ENCODE measurements around the gene KCNQ1. TPM values are rescaled to one million over a fixed set of nuclear protein-coding genes. Genes with fewer than 3 reads are reported as not detected.
A peak's percentile ranks its signal among the peaks of the same experiment; 100 is the strongest.

The KCNQ1 gene
- total RNA-seq, 6 donors from 2014 or later: 18.0 to 45.4 (median 32.7) TPM

DNA sequence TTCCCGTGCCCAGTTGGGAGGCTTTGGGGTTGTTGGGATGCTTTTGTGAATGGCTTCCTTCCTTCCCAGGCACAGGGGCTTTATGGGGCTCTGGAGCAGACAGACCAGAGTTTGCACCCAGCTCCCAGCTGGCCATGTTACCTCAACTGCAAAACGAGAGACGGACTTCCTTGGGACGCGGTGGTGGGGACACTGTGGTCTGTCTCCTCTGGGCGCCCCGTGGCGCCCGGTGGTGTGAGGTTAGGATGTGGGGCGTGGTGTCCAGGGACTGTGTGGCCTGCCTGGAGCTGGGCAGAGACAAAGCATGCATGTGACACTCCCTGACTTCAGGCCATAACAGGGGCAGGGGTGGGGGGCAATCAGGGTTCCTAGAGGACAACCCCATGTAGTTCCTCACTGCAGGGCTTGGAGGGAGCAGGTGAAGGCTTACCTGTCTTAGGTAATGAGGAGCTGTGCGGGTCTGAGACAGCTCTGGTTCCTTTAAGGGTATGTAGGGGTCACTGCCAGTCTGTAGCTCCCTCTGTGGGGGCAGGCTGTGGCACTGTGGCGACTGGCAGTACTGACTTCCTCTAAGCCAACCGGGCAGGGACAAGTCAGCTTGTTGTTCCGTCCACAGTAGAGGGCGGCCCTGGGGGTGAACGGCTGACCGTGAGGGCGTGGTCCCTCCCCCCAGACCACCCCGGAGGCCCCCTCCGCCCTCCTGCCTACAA, 14.4 kb downstream of the KCNQ1 start:
- Histone ChIP-seq H3K36me3 (no peaks in the 10 kb centered on the region), H3K4me3 (no peak overlapping the region), H3K4me1 (peaks cover 0 to 42% (median 15%) of the 10 kb centered on the region in 4 donors), H3K27ac (no peak overlapping the region), H3K9me3 (no peaks in the 10 kb centered on the region), H3K27me3 (no peaks in the 10 kb centered on the region)
- TF ChIP-seq POLR2AphosphoS5 (IDR thresholded peaks at IDR 0.05) (no peak), EP300 (IDR thresholded peaks at IDR 0.05) (no peak), POLR2A (IDR thresholded peaks at IDR 0.05) (no peak)
- TF ChIP-seq, protein P1, sequence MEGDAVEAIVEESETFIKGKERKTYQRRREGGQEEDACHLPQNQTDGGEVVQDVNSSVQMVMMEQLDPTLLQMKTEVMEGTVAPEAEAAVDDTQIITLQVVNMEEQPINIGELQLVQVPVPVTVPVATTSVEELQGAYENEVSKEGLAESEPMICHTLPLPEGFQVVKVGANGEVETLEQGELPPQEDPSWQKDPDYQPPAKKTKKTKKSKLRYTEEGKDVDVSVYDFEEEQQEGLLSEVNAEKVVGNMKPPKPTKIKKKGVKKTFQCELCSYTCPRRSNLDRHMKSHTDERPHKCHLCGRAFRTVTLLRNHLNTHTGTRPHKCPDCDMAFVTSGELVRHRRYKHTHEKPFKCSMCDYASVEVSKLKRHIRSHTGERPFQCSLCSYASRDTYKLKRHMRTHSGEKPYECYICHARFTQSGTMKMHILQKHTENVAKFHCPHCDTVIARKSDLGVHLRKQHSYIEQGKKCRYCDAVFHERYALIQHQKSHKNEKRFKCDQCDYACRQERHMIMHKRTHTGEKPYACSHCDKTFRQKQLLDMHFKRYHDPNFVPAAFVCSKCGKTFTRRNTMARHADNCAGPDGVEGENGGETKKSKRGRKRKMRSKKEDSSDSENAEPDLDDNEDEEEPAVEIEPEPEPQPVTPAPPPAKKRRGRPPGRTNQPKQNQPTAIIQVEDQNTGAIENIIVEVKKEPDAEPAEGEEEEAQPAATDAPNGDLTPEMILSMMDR (IDR thresholded peaks at IDR 0.05): no peak
- ATAC-seq (ENCODE audit: low FRiP score in 2 of 2) (no peak), DNase-seq (no peak)
- 71 to 84% methylated on average over 15 to 20 of the region's 20 CpGs for WGBS, 2 donors

DNA sequence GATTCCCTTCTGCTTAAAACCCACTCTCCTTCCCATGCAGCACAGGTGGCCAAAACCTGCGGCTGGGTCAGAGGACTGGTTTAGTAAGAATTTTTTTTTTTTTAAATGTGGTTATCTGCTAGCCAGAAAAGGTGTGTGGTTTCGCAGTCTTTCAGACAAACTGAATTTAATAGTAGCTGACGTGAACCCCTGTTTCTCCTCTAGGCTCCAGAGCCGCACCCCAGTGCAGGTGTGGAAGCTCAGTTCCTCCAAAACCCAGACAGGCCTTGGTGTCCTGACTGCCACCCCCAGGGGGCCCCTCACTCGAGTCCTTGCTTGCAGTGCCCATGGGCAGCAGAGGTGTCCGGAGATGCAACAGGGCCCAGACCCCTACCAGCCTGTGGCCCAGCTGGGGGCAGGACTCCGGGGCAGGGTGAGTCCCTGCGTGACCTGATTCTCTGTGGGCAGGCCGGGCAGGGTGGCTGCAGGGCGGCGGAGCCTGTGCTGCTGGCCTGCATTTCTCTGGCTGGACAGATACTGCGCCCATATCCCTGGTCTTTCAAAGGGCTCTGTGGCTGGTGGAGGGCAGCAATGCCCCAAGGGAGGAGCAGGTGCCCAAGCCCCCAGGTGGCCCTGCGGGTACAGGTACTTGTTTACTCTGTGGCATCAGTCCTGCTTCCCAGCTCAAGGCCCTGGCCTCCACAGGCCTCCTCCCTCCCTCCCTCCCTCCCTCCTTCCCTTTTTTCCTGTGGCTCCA, 15.2 kb downstream of the KCNQ1 start:
- Histone ChIP-seq H3K27me3 (no peaks in the 10 kb centered on the region), H3K36me3 (no peaks in the 10 kb centered on the region), H3K4me1 (peaks cover 0 to 42% (median 15%) of the 10 kb centered on the region in 4 donors), H3K9me3 (no peaks in the 10 kb centered on the region), H3K27ac (peak overlapping the region in 2 of 4 donors; percentile 14 to 43), H3K4me3 (no peak overlapping the region)
- DNase-seq: peak in 1 of 2 donors; percentile 78
- WGBS, 2 donors: 88% methylated on average over 9 to 13 of the region's 13 CpGs
- no peak for TF ChIP-seq POLR2AphosphoS5 (IDR thresholded peaks at IDR 0.05)
- TF ChIP-seq, protein P1 (IDR thresholded peaks at IDR 0.05): no peak
- no peak for TF ChIP-seq EP300 (IDR thresholded peaks at IDR 0.05)
- no peak for TF ChIP-seq POLR2A (IDR thresholded peaks at IDR 0.05)
- ATAC-seq (ENCODE audit: low FRiP score in 2 of 2): no peak

DNA sequence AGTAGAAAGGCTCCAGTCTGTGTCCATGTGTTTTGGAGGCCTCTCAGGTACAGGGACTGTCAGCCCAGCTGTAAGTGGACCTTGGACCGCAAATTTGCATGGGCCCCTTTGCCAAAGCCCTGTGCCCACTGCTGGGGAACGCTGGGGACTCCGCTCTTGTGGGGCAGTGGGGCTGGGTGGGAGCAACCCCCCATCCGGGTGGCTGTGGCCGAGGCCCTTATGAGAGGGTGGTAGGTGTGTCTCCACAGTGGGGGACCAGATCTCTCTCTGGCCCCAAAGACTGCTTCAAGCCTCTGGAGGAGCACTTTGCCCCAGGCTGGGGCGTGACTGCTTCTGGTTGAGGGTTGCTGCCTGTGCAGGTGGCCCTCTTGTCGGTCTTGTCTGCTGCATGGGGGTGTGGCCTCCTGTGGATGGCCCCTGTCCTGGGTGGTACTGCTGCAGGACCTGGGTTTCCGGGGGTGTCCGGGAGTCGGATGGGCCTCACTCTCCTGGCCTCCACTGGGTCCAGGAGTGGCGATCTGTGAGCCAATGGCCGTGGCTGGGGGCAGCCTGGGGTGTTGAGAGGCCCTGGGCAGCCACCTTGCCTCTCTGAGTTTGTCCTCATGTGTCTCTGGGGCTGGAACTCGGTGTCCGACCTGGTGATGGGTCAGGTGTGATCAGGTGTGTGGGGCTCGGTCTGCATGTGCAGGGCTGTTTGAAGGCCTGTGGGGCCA, 15.9 kb downstream of the KCNQ1 start:
- H3K27me3 ChIP-seq: no peaks in the 10 kb centered on the region
- H3K36me3 ChIP-seq: no peaks in the 10 kb centered on the region
- DNase-seq (peak in 1 of 2 donors; percentile 69), ATAC-seq (ENCODE audit: low FRiP score in 2 of 2) (no peak)
- WGBS, 2 donors: 89 to 100% methylated on average over 1 to 15 of the region's 15 CpGs
- peak overlapping the region in 2 of 4 donors; percentile 14 to 43 for H3K27ac ChIP-seq
- H3K9me3 ChIP-seq: no peaks in the 10 kb centered on the region
- TF ChIP-seq, protein P1 (IDR thresholded peaks at IDR 0.05): no peak
- TF ChIP-seq POLR2A (IDR thresholded peaks at IDR 0.05) (no peak), POLR2AphosphoS5 (IDR thresholded peaks at IDR 0.05) (no peak), EP300 (IDR thresholded peaks at IDR 0.05) (no peak)
- no peak overlapping the region for H3K4me3 ChIP-seq
- peaks cover 0 to 42% (median 15%) of the 10 kb centered on the region in 4 donors for H3K4me1 ChIP-seq

- Histone ChIP-seq H3K27ac (peak overlapping the region in 1 of 4 donors; percentile 40), H3K36me3 (no peaks in the 10 kb centered on the region), H3K4me1 (peaks cover 0 to 42% (median 16%) of the 10 kb centered on the region in 4 donors), H3K4me3 (no peak overlapping the region), H3K9me3 (no peaks in the 10 kb centered on the region), H3K27me3 (no peaks in the 10 kb centered on the region)
- 80 to 87% methylated on average over 16 to 17 of the region's 17 CpGs for WGBS, 2 donors
- DNase-seq (peak in 1 of 2 donors; percentile 59), ATAC-seq (ENCODE audit: low FRiP score in 2 of 2) (no peak)
- TF ChIP-seq POLR2A (IDR thresholded peaks at IDR 0.05) (no peak), EP300 (IDR thresholded peaks at IDR 0.05) (no peak), POLR2AphosphoS5 (IDR thresholded peaks at IDR 0.05) (no peak)
- TF ChIP-seq, protein P1 (IDR thresholded peaks at IDR 0.05): no peak
These were observed 16.6 kb downstream of the KCNQ1 start for GRCh38 chr11:2461253-2461955.

Data from upper lobe of left lung (tissue), 6 donors.